GM19043 (cell line): ENCODE data around the gene NUDT3.
"Not testable (repeated sequence)": the region's sequence is repeated elsewhere in the genome, so short reads cannot be mapped to it uniquely, and the experiment has no call there.

Source experiments
- ATAC-seq: cut with Tn5 transposase; IDR thresholded peaks from one replicate; pipeline ENCODE4 v1.9.1; 2021; ENCODE audit warnings: low read depth; ENCODE audit not compliant: unreplicated experiment

NUDT3 gene

GRCh38 chr6:34371865-34372264 is 20.6 kb downstream of the NUDT3 start:
- ATAC-seq = not testable (repeated sequence)

DNA sequence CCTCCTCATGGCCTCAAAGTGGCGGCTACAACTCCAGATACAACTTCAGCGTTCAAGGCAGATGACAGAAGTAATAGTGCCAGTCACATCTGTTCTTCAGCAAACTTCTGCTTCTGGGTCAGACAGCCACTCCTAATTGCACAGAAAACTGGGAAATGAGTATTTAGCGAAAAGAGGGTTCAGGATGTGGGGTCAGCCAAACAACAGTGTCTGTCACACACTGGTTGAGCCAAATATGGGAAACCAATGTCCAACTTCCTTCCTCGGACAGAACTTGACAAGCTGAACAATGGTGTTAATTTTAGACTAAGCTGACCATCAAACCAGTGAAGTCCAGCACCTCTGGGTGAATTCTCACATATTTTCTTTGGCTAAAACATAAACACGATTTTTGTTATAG is 22.1 kb downstream of the NUDT3 start:
- ATAC-seq = no peak

DNA sequence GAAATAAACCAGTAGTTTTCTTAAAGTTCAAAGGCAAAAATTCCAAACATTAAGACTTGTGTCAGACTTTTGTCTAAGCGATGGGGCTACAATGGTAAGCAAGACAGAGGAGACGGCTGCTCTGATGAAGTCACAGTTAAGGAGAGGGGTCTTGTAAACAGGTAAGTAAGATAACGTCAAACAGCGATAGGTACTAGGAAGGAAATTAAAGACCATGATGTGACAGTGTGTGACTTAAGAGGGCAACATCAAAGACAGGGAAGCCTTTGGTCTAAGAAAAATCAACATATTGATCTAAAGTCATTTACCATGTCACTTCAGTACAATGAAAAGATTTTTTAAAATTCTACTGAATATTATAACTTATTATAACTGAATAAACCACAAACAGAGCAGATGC is 23.1 kb downstream of the NUDT3 start:
- ATAC-seq = no peak

- no peak for ATAC-seq
Measured at GRCh38 chr6:34366639-34366921, 25.9 kb downstream of the NUDT3 start.

DNA sequence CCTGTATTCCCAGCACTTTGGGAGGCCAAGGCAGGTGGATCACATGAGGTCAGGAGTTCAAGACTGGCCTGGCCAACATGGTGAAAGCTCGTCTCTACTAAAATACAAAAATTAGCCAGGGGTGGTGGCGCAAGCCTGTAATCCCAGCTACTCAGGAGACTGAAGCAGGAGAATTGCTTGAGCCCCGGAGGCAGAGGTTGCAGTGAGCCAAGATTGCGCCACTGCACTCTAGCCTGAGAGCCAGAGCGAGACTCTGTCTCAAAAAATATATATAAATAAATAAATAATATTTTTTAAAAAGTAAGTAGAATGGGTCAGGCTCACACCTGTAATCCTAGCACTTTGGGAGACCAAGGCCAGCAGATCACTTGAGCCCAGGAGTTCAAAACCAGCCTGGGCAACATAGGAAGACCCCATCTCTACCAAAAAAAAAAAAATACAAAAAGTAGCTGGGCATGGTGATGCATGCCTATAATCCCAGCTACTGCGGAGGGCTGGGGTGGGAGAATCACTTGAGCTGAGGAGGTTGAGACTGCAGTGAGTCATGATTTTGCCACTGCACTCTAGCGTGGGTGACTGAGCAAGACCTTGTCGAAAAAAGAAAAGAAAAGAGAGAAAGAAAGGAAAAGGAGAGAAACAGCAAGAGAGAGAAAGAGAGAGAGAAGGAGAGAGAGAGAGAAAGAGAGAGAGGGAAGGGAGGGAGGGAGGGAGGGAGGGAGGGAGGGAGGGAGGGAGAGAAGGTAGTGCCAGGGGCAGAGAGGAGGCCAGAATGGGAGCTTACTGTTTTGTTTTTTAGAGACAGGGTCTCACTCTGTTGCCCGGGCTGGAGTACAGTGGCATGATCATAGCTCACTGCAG is 26.5 kb downstream of the NUDT3 start:
- not testable (repeated sequence) for ATAC-seq

- not testable (repeated sequence) for ATAC-seq
Measured at GRCh38 chr6:34363681-34364075, 28.8 kb downstream of the NUDT3 start.

- no peak for ATAC-seq
Measured at GRCh38 chr6:34362909-34363680, 29.4 kb downstream of the NUDT3 start.

DNA sequence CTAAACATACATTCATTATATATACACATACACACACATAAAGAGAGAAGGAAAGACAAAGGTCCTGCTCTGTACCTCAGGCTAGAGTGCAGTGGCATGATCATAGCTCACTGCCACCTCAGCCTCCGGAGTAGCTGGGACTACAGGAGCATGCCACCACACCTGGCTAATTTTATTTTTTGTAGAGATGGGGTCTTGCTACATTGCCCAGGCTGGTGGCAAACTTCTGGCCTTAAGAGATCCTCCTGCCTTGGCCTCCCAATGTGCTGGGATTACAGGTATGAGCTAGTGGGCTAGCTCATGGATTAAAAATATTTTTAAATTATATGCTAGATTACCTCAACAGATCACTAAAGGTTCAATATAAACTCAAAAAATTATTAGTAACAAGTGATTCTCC is 30.3 kb downstream of the NUDT3 start:
- ATAC-seq = no peak

DNA sequence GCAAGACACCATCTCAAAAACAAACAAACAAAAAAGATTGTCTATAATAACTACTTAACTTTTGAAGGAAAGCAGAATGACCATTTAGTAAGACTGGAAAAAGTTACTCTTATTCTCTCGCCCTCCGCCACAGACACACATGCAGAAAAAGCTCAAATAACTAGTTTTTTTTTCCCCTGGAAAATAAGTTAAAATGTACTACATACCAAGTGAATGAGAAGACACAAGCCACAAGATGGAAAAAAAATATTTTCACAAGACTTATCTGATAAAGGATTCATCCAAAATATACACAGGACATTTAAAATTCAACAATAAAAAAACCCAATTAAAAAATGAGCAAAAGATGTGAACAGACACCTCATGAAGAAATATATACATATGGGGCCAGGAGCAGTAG is 31.9 kb downstream of the NUDT3 start:
- no peak for ATAC-seq

DNA sequence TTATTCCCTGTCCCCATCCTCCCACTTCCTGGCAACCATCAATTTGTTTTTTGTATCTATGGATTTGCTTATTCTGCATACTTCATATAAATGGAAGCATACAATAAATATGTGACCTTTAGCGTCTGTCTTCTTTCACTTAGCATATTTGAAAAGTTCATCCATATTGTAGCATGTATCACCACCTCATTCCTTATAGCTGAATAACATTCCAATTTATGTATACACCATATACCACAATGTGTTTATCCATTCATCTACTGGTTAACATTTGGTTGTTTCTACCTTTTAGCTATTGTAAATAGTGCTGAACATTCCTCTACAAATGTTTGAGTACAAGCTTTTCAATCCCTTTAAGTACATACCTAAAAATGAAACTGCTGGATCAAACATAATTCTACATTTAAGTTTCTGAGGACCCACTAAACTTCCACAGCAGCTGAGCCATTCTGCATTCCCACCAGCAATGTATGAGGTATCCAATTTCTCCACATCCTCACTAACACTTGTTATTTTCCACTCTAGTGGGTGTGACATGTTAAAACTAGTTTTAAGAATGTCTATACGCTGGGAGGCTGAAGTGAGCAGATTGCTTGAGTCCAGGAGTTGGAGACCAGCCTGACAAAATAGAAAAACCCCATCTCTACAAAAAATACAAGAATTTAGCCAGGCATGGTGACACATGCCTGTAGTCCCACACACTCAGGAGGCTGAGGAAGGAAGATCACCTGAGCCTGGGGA is 32.9 kb downstream of the NUDT3 start:
- ATAC-seq = no peak

GRCh38 chr6:34358389-34358905 is 34.0 kb downstream of the NUDT3 start:
- no peak for ATAC-seq

DNA sequence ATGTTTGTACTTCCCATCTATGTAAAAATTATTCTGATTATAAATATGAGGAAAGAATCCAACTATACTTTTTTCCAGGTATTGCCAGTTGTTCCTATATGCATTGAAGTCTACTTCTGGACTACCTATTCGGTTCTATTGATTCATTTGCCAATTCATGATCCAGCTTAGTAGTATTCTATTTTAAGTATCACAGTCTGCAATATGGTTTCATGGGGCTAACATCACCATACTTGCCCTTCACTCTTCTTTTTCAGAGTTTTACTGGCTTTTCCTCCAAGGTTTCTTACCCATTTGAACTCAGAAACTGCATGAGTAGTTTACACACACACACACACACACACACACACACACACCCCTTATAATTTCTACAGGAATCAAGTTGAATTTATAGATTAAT is 34.5 kb downstream of the NUDT3 start:
- no peak for ATAC-seq

GRCh38 chr6:34355889-34356288 is 36.6 kb downstream of the NUDT3 start:
- no peak for ATAC-seq

DNA sequence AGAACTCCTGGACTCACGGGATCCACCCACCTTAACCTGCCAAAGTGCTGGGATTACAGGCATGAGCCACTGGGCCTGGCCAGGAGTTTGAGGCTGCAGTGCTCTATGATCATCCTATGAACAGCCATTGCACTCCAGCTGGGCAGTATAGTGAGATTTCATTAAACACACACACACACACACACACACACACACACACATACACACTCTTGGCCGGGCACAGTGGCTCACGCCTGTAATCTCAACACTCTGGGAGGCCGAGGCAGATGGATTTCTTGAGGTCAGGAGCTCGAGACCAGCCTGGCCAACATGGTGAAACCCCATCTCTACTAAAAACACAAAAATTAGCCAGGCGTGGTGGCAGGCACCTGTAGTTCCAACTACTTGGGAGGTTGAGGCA is 38.2 kb downstream of the NUDT3 start:
- ATAC-seq = not testable (repeated sequence)

GRCh38 chr6:34353530-34353929 is 38.9 kb downstream of the NUDT3 start:
- ATAC-seq = not testable (repeated sequence)

DNA sequence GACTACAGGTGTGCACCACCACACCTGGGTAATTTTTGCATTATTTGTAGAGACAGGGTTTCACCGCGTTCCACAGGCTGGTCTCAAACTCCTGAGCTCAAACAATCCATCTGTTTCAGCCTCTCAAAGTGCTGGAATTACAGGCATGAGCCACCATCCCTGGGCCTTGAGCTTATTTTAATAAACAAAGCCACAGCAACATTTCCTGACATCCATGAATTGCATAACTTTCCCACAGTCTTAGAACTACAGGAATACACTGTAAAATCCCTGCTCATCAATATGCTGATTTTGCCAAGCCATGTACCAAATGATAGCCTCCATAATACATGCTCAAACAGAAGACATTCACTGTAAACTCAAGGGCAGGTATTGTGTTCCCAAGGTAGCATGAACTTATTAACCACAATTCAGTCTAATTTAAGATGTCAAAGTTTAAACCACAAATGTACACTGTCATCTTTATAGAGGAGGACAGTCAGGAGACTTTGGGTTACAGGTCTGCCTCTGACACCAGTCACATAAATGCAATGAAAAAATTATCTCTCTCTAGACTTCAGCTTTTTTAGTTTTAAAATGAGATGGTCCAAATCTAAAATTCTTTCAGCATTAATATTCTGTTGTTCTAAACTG is 40.0 kb downstream of the NUDT3 start:
- ATAC-seq = no peak

- ATAC-seq = no peak
Measured at GRCh38 chr6:34350934-34351217, 41.6 kb downstream of the NUDT3 start.

GRCh38 chr6:34350137-34350933 is 42.1 kb downstream of the NUDT3 start:
- ATAC-seq = no peak

DNA sequence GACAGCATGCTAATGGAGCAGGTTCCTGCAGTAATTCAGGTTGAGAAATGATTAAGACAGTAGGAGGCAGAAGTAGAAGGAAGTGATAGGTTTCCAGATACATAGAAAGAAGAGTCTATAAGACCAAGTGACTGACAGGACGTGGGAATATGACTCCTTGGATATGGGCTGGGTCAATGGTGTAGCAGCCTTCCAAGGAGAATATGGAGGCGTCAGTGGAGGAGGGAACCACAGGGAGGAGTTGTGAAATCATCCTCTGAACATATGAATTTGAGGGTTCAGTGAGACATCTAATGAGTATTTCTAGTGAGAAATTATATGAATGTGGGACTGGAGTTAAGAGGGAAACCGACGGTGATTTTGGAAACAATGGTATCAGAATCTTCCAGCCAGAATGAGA is 43.3 kb downstream of the NUDT3 start:
- ATAC-seq = no peak

GRCh38 chr6:34347303-34347702 is 45.2 kb downstream of the NUDT3 start:
- no peak for ATAC-seq
